Right lobe of liver (tissue), 6 donors: ENCODE measurements around the gene WDFY4. TPM values are rescaled to one million over a fixed set of nuclear protein-coding genes. Genes with fewer than 3 reads are reported as not detected.

Source experiments
- ATAC-seq, 4 donors: fragments of 200-7000 bp; cut with Tn5 transposase; one replicate each; pipeline ENCODE4 v1.9.1; 2020; ENCODE audit warnings: mild to moderate bottlenecking in 4 of 4, moderate library complexity in 4 of 4
- DNase-seq, 3 donors: peaks; one replicate each; pipeline ENCODE4 v3.0.0-alpha.2; 2020
- H3K27ac ChIP-seq, 3 donors: fragments of 200-600 bp; one replicate each; pipeline ENCODE4 v1.8.0; 2022
- H3K27me3 ChIP-seq, 2 donors: fragments of 200-600 bp; one replicate each; pipeline ENCODE4 v1.8.0; 2022
- H3K36me3 ChIP-seq, 4 donors: fragments of 200-600 bp; sonication (generic) in 1 of 4; one replicate each; pipeline versions ENCODE4 v1.5.1 to v1.8.0; 2017 to 2022; ENCODE audit warnings: control low read depth in 1 of 4
- H3K4me1 ChIP-seq, 4 donors: fragments of 200-600 bp; sonication (generic) in 1 of 4; one replicate each; pipeline versions ENCODE4 v1.5.1 to v1.8.0; 2017 to 2022; ENCODE audit warnings: control low read depth in 1 of 4
- H3K4me3 ChIP-seq, 3 donors: fragments of 200-600 bp; one replicate each; pipeline ENCODE4 v1.8.0; 2022
- H3K9me3 ChIP-seq, 4 donors: fragments of 200-600 bp; sonication (generic) in 1 of 4; one replicate each; pipeline versions ENCODE4 v1.5.1 to v1.8.0; 2017 to 2022; ENCODE audit warnings: control low read depth in 1 of 4
- CTCF ChIP-seq, 4 donors: fragments of 200-600 bp in 3 of 4; fragments of 450-650 bp in 1 of 4; IDR thresholded peaks; one replicate each; pipeline versions ENCODE4 v1.5.1 to v1.8.0; 2016 to 2022; ENCODE audit warnings: antibody characterized with exemption in 4 of 4, mild to moderate bottlenecking in 2 of 4
- POLR2A ChIP-seq: fragments of 450-650 bp; IDR thresholded peaks from one replicate; pipeline ENCODE4 v1.6.1; 2017; ENCODE audit warnings: antibody characterized with exemption, mild to moderate bottlenecking
- WGBS: methylation state at CpG from one replicate; pipeline ENCODE4 v1.1.6; 2018; ENCODE audit warnings: low coverage, low lambda C conversion rate; ENCODE audit not compliant: insufficient coverage; ENCODE audit errors: missing lambda C conversion rate; 5-methylcytosine and 5-hydroxymethylcytosine counted together
- intact Hi-C, 2 donors: fragments of 100-400 bp; cut with DNase I; formaldehyde crosslinking; loops; one replicate each; pipeline versions ENCODE4 v1.11.2 to v1.14.1; 2022
- total RNA-seq, 6 experiments: library from RNA; depleted of rRNA in 2 of 6; stranded (reverse); fragments of >200 nt in 2 of 6; fragmentation: NEBNext Ultra II Directional in 3 of 6; extraction: Animal tissue kit (Norgen Biotek cat#: 25700) in 3 of 6; gene quantifications; one replicate each; pipeline versions ENCODE4 v1.1.0 to v1.2.4, GENCODE V29; 2016 to 2023
- donor health status: DM: no; HTN: yes; CAD: no.
- donor health status: DM: no; HTN: no; CAD: no.
- donor health status: DM: no; HTN: no; CAD: no.
- donor health status: DM: no; HTN: yes; CAD: no.
- donor health status: DM: no; HTN: yes; CAD: no.

Gene WDFY4
- total RNA-seq, 6 experiments from 2014 or later: 1.4 to 4.1 (median 1.9) TPM

- no peak for TF ChIP-seq POLR2A
- TF ChIP-seq CTCF (IDR thresholded peaks at IDR 0.05): no peak
- DNase-seq: no peak
- Histone ChIP-seq H3K27ac (no peak overlapping the region), H3K9me3 (no peaks in the 10 kb centered on the region), H3K27me3 (no peaks in the 10 kb centered on the region), H3K4me1 (no peaks in the 10 kb centered on the region), H3K36me3 (no peaks in the 10 kb centered on the region), H3K4me3 (no peak overlapping the region)
- WGBS: 11% methylated on average over 6 of the region's 7 CpGs
- peak in 1 of 4 donors; percentile 29 for ATAC-seq
- intact Hi-C loops: no loop called here
Measured at GRCh38 chr10:48804740-48805182, 120.1 kb downstream of the WDFY4 start.

GRCh38 chr10:48805411-48805810, 120.7 kb downstream of the WDFY4 start:
- no peak for TF ChIP-seq POLR2A
- TF ChIP-seq CTCF (IDR thresholded peaks at IDR 0.05): no peak
- H3K27ac ChIP-seq: no peak overlapping the region
- H3K4me3 ChIP-seq: no peak overlapping the region
- no peaks in the 10 kb centered on the region for H3K27me3 ChIP-seq
- H3K36me3 ChIP-seq: no peaks in the 10 kb centered on the region
- ATAC-seq: no peak
- DNase-seq: no peak
- H3K4me1 ChIP-seq: no peaks in the 10 kb centered on the region
- intact Hi-C loops: no loop called here
- no peaks in the 10 kb centered on the region for H3K9me3 ChIP-seq
- 60% methylated on average over 1 of the region's 1 CpG for WGBS

GRCh38 chr10:48805848-48806247, 121.2 kb downstream of the WDFY4 start:
- no peak for DNase-seq
- Histone ChIP-seq H3K27me3 (no peaks in the 10 kb centered on the region), H3K36me3 (no peaks in the 10 kb centered on the region), H3K27ac (no peak overlapping the region), H3K9me3 (no peaks in the 10 kb centered on the region), H3K4me1 (no peaks in the 10 kb centered on the region), H3K4me3 (no peak overlapping the region)
- TF ChIP-seq CTCF (IDR thresholded peaks at IDR 0.05): no peak
- no peak for TF ChIP-seq POLR2A
- intact Hi-C loops: no loop called here
- ATAC-seq: no peak
- WGBS: 46% methylated on average over 8 of the region's 12 CpGs

- Histone ChIP-seq H3K4me1 (no peaks in the 10 kb centered on the region), H3K9me3 (no peaks in the 10 kb centered on the region), H3K27me3 (no peaks in the 10 kb centered on the region), H3K4me3 (no peak overlapping the region), H3K27ac (no peak overlapping the region), H3K36me3 (no peaks in the 10 kb centered on the region)
- no peak for ATAC-seq
- no peak for DNase-seq
- TF ChIP-seq POLR2A (no peak), CTCF (IDR thresholded peaks at IDR 0.05) (no peak)
- 63% methylated on average over 4 of the region's 4 CpGs for WGBS
- intact Hi-C loops: no loop called here
Measured at GRCh38 chr10:48806342-48806741, 121.7 kb downstream of the WDFY4 start.
